Transverse colon (tissue), 4 donors: ENCODE results near the gene HACD3.

Experiments
- POLR2AphosphoS5 ChIP-seq, 3 donors: sonication (generic); formaldehyde crosslinking; IDR thresholded peaks; one replicate each; pipeline ENCODE4 v1.6.1; 2016; ENCODE audit warnings: antibody characterized with exemption in 3 of 3
- TF ChIP-seq, protein P1 (sequence below), 5 experiments: fragments of 200-600 bp in 3 of 5; fragments of 450-650 bp in 2 of 5; sonication (generic) in 3 of 5; IDR thresholded peaks; 1 replicate in 2 of 5; 2 replicates in 3 of 5; pipeline ENCODE4 v1.5.1; 2016 to 2017; ENCODE audit warnings: antibody characterized with exemption in 5 of 5, inconsistent platforms in 3 of 5, mild to moderate bottlenecking in 2 of 5, moderate library complexity in 1 of 5

DNA sequence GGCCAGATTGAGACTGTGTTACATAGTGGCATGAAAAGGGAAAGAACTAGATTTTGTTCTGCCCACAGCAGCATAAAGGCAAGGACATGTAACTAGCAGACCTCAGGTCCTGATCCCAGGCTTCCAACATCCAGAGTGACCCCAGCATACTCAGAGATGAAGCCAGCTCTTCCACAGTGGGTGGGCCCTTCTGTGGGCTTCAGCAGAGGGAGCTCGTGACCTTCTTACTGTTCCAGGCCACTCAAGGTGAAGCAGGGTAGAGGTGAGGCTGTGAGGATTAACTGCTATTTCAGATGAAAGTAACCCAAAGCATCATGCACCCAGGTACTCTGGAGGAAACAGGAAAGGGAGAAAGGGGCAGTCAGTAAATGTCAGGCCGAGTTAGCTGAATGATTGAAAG is 90.6 kb downstream of the HACD3 start:
- TF ChIP-seq POLR2AphosphoS5 (IDR thresholded peaks at IDR 0.05), result no peak
- TF ChIP-seq, protein P1, sequence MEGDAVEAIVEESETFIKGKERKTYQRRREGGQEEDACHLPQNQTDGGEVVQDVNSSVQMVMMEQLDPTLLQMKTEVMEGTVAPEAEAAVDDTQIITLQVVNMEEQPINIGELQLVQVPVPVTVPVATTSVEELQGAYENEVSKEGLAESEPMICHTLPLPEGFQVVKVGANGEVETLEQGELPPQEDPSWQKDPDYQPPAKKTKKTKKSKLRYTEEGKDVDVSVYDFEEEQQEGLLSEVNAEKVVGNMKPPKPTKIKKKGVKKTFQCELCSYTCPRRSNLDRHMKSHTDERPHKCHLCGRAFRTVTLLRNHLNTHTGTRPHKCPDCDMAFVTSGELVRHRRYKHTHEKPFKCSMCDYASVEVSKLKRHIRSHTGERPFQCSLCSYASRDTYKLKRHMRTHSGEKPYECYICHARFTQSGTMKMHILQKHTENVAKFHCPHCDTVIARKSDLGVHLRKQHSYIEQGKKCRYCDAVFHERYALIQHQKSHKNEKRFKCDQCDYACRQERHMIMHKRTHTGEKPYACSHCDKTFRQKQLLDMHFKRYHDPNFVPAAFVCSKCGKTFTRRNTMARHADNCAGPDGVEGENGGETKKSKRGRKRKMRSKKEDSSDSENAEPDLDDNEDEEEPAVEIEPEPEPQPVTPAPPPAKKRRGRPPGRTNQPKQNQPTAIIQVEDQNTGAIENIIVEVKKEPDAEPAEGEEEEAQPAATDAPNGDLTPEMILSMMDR (IDR thresholded peaks at IDR 0.05), result no peak
